GM23248 (cell line): Measurements from ENCODE around the gene ADAMTS9.

Experiments
- EZH2 ChIP-seq: fragments of 200-600 bp; sonication (generic); IDR thresholded peaks from 2 replicates; pipeline ENCODE4 v1.6.1; 2018; ENCODE audit warnings: antibody characterized with exemption, mild to moderate bottlenecking; ENCODE audit not compliant: insufficient read depth, poor library complexity, severe bottlenecking
- EZH2phosphoT487 ChIP-seq: fragments of 200-600 bp; sonication (generic); IDR thresholded peaks from 2 replicates; pipeline ENCODE4 v1.6.1; 2018; ENCODE audit warnings: antibody characterized with exemption, moderate library complexity, mild to moderate bottlenecking, low read depth; ENCODE audit not compliant: insufficient read depth

DNA sequence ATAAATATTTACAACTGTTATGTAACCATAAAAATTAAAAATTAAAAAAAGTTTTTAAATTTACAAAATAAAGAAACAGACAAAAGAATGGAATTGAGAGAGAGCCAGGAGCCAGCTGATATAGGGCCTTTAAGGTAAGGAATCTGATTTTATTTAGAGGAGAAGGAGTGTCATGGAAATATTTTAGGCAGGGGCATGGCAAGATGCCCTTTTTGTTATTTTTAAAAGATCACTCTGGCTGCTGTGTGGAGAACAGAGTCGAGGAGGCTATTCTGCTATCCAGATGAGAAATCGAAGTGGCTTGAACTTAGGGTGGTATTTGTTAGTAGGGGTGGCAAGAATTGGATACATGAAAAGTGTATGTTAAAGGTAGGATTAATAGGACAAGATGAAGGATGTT, 9.1 kb upstream of the ADAMTS9 start:
- TF ChIP-seq EZH2 (no peak), EZH2phosphoT487 (no peak)
